ENCODE measurements around the gene SLC7A14.

DNA sequence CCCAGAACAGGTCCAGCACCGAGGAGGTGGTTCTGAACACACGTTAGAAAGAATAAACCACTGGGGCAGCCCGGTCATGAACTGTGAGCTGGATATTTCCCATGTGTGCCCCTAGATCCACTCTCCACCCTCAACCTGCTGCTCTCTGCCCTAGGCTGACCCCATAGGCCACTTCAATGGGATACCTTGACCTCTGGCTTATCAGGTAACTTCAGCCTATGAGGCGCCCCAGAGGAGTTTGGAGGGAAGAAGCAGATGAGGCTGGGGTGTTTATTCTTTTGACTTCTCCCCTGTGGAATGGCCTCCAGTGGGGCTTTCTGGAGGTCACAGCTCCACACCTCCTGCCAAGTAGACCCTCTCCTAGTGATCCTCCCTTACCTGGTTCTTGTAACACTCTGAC is 47.7 kb upstream of the SLC7A14 start:
- TF ChIP-seq, protein P1, sequence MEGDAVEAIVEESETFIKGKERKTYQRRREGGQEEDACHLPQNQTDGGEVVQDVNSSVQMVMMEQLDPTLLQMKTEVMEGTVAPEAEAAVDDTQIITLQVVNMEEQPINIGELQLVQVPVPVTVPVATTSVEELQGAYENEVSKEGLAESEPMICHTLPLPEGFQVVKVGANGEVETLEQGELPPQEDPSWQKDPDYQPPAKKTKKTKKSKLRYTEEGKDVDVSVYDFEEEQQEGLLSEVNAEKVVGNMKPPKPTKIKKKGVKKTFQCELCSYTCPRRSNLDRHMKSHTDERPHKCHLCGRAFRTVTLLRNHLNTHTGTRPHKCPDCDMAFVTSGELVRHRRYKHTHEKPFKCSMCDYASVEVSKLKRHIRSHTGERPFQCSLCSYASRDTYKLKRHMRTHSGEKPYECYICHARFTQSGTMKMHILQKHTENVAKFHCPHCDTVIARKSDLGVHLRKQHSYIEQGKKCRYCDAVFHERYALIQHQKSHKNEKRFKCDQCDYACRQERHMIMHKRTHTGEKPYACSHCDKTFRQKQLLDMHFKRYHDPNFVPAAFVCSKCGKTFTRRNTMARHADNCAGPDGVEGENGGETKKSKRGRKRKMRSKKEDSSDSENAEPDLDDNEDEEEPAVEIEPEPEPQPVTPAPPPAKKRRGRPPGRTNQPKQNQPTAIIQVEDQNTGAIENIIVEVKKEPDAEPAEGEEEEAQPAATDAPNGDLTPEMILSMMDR (IDR thresholded peaks at IDR 0.05), result no peak
- TF ChIP-seq EZH2 (IDR thresholded peaks at IDR 0.05), result no peak

All from neural progenitor cell (in vitro differentiated cells).